Osteocyte (in vitro differentiated cells): ENCODE results near the gene SH3BP2. TPM values are rescaled to one million over a fixed set of nuclear protein-coding genes. Genes with fewer than 3 reads are reported as not detected.

Source experiments
- DNase-seq: peaks from one replicate; pipeline ENCODE4 v3.0.0; 2021; ENCODE audit warnings: mixed read lengths; ENCODE audit not compliant: unreplicated experiment; ENCODE audit errors: extremely low spot score
- H3K27ac Mint-ChIP-seq: one replicate; pipeline ENCODE4 v1.8.0; 2021; ENCODE audit warnings: mild to moderate bottlenecking, mixed read lengths; ENCODE audit not compliant: unreplicated experiment
- H3K27me3 Mint-ChIP-seq: one replicate; pipeline ENCODE4 v1.8.0; 2021; ENCODE audit warnings: mixed read lengths; ENCODE audit not compliant: unreplicated experiment
- H3K36me3 Mint-ChIP-seq: one replicate; pipeline ENCODE4 v1.8.0; 2021; ENCODE audit warnings: mixed read lengths; ENCODE audit not compliant: unreplicated experiment
- H3K4me1 Mint-ChIP-seq: one replicate; pipeline ENCODE4 v1.8.0; 2021; ENCODE audit warnings: mixed read lengths; ENCODE audit not compliant: unreplicated experiment
- H3K4me3 Mint-ChIP-seq: one replicate; pipeline ENCODE4 v1.8.0; 2021; ENCODE audit warnings: mild to moderate bottlenecking, moderate library complexity, mixed read lengths; ENCODE audit not compliant: unreplicated experiment
- H3K9me3 Mint-ChIP-seq: one replicate; pipeline ENCODE4 v1.8.0; 2021; ENCODE audit warnings: mixed read lengths; ENCODE audit not compliant: unreplicated experiment
- total RNA-seq: library from RNA; stranded (reverse); gene quantifications from 2 replicates; pipeline ENCODE4 v1.2.1, GENCODE V29; 2021
- TF ChIP-seq, protein P1 (sequence below): fragments of 200-600 bp; sonication (generic); IDR thresholded peaks from 2 replicates; pipeline ENCODE4 v1.5.0; 2021; ENCODE audit warnings: antibody characterized with exemption, mild to moderate bottlenecking, moderate library complexity

Gene SH3BP2
- total RNA-seq, 1 donor from 2014 or later: 110 TPM

GRCh38 chr4:2871911-2872310, 79.0 kb downstream of the SH3BP2 start:
- DNase-seq: no peak
- no peaks in the 10 kb centered on the region for H3K27me3 Mint-ChIP-seq
- H3K36me3 Mint-ChIP-seq: peaks cover 9% of the 10 kb centered on the region
- TF ChIP-seq, protein P1, sequence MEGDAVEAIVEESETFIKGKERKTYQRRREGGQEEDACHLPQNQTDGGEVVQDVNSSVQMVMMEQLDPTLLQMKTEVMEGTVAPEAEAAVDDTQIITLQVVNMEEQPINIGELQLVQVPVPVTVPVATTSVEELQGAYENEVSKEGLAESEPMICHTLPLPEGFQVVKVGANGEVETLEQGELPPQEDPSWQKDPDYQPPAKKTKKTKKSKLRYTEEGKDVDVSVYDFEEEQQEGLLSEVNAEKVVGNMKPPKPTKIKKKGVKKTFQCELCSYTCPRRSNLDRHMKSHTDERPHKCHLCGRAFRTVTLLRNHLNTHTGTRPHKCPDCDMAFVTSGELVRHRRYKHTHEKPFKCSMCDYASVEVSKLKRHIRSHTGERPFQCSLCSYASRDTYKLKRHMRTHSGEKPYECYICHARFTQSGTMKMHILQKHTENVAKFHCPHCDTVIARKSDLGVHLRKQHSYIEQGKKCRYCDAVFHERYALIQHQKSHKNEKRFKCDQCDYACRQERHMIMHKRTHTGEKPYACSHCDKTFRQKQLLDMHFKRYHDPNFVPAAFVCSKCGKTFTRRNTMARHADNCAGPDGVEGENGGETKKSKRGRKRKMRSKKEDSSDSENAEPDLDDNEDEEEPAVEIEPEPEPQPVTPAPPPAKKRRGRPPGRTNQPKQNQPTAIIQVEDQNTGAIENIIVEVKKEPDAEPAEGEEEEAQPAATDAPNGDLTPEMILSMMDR: no peak
- peak overlapping the region; percentile 62 for H3K27ac Mint-ChIP-seq
- H3K4me3 Mint-ChIP-seq: no peak overlapping the region
- H3K9me3 Mint-ChIP-seq: no peaks in the 10 kb centered on the region
- H3K4me1 Mint-ChIP-seq: peaks cover 43% of the 10 kb centered on the region

- no peaks in the 10 kb centered on the region for H3K9me3 Mint-ChIP-seq
- no peak for DNase-seq
- H3K4me3 Mint-ChIP-seq: no peak overlapping the region
- no peaks in the 10 kb centered on the region for H3K27me3 Mint-ChIP-seq
- H3K4me1 Mint-ChIP-seq: peaks cover 33% of the 10 kb centered on the region
- peaks cover 21% of the 10 kb centered on the region for H3K36me3 Mint-ChIP-seq
- TF ChIP-seq, protein P1: no peak
- no peak overlapping the region for H3K27ac Mint-ChIP-seq
Measured at GRCh38 chr4:2873329-2873728, 80.4 kb downstream of the SH3BP2 start.

DNA sequence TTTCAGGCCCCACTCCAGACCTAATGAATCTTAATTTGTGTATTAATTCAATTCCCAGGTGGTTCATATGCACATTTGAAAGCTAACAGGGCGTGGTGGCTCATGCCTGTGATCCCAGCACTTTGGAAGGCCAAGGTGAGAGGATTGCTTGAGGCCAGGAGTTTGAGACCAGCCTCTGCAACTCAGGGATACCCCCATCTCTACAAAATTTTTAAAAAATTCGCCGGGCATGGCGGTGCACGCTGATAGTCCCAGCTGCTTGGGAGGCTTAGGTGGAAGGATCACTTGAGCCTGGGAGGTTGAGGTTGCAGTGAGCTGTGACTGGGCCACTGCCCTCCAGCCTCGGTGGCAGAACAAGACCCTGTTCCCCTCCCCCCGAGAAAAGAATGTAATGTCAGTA, 82.0 kb downstream of the SH3BP2 start:
- TF ChIP-seq, protein P1: no peak
- peaks cover 22% of the 10 kb centered on the region for H3K4me1 Mint-ChIP-seq
- peaks cover 25% of the 10 kb centered on the region for H3K36me3 Mint-ChIP-seq
- no peaks in the 10 kb centered on the region for H3K27me3 Mint-ChIP-seq
- no peaks in the 10 kb centered on the region for H3K9me3 Mint-ChIP-seq
- no peak for DNase-seq
- H3K4me3 Mint-ChIP-seq: no peak overlapping the region
- no peak overlapping the region for H3K27ac Mint-ChIP-seq

- H3K36me3 Mint-ChIP-seq: peaks cover 28% of the 10 kb centered on the region
- peaks cover 16% of the 10 kb centered on the region for H3K4me1 Mint-ChIP-seq
- TF ChIP-seq, protein P1: no peak
- H3K27ac Mint-ChIP-seq: no peak overlapping the region
- H3K4me3 Mint-ChIP-seq: no peak overlapping the region
- H3K27me3 Mint-ChIP-seq: no peaks in the 10 kb centered on the region
- H3K9me3 Mint-ChIP-seq: no peaks in the 10 kb centered on the region
- DNase-seq: no peak
Measured at GRCh38 chr4:2875556-2875955, 82.7 kb downstream of the SH3BP2 start.

DNA sequence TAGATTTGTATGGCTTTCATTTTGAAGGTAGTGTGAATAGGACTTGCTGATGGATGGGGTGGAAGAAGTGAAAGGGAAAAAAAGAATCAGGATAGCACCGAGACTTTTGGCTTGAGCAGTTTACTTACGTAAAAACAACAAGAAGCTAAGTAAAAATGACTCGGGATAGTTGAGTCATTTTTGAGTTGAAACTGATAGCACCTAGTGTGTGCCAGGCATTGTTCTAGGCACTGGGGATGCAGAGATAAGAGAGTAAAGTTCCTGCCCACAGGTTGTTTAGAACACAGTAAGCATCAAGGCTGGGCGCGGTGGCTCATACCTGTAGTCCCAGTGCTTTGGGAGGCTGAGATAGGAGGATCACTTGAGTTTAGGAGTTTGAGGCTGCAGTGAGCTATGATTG, 85.5 kb downstream of the SH3BP2 start:
- TF ChIP-seq, protein P1: no peak
- peaks cover 34% of the 10 kb centered on the region for H3K36me3 Mint-ChIP-seq
- H3K4me1 Mint-ChIP-seq: peaks cover 19% of the 10 kb centered on the region
- DNase-seq: no peak
- H3K27ac Mint-ChIP-seq: no peak overlapping the region
- no peaks in the 10 kb centered on the region for H3K9me3 Mint-ChIP-seq
- H3K4me3 Mint-ChIP-seq: no peak overlapping the region
- H3K27me3 Mint-ChIP-seq: no peaks in the 10 kb centered on the region
